ENCODE data around the gene CLDN22.

CLDN22 gene

DNA sequence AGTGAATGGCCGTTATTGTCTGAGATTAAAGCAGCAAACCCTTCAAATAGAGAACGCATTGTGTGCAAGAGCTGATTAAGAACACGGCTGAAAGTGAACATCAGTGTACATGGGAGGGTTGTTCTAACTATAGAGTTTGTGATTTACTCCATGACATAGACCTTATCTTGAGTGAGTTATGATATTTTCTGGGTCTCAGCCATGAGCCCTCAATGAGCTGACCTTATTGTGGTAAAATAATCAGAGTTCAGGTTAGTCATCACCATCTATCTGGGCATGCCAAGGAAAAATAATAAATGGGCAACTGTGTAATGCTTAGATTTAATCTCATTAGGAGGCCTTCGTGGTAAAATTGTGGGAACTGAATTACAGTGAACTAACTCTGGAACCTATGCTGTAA is 35.3 kb upstream of the CLDN22 start:
- H3K27ac ChIP-seq (ENCODE audit: low read length), result no peak overlapping the region
- no peak overlapping the region for H3K9ac ChIP-seq (ENCODE audit: low read depth, low read length)
- H3K36me3 ChIP-seq (ENCODE audit: insufficient read depth, low read depth, low read length), result no peaks in the 10 kb centered on the region
- no peaks in the 10 kb centered on the region for H3K27me3 ChIP-seq (ENCODE audit: insufficient read depth, low read length)
- H3K4me1 ChIP-seq (ENCODE audit: insufficient read depth, low read length), result no peaks in the 10 kb centered on the region
- H3K4me3 ChIP-seq (ENCODE audit: low read length), result no peak overlapping the region
- H3K9me3 ChIP-seq (ENCODE audit: insufficient read depth, low read depth, low read length), result no peaks in the 10 kb centered on the region

DNA sequence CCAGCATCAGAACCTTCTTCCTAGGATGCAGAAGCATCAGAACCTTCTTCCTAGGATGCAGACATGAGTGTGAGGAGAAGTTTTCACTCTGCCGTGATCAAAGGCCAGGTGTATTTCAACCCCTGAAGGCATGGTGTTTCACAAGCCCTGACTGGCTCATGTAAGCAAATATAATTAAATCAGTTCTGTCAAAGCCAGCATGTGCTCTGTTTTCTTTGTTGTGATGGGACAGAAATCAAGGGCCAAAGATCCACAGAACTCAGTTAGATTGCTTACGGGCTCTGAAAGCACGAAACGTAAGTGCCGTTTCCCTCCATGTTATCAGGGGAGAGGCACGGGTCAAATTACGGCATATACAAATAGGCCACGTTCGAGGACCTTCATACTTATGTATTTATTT is 34.1 kb upstream of the CLDN22 start:
- H3K9ac ChIP-seq (ENCODE audit: low read depth, low read length), result no peak overlapping the region
- H3K9me3 ChIP-seq (ENCODE audit: insufficient read depth, low read depth, low read length), result no peaks in the 10 kb centered on the region
- no peak overlapping the region for H3K4me3 ChIP-seq (ENCODE audit: low read length)
- H3K27me3 ChIP-seq (ENCODE audit: insufficient read depth, low read length), result no peaks in the 10 kb centered on the region
- H3K4me1 ChIP-seq (ENCODE audit: insufficient read depth, low read length), result no peaks in the 10 kb centered on the region
- no peaks in the 10 kb centered on the region for H3K36me3 ChIP-seq (ENCODE audit: insufficient read depth, low read depth, low read length)
- H3K27ac ChIP-seq (ENCODE audit: low read length), result no peak overlapping the region

DNA sequence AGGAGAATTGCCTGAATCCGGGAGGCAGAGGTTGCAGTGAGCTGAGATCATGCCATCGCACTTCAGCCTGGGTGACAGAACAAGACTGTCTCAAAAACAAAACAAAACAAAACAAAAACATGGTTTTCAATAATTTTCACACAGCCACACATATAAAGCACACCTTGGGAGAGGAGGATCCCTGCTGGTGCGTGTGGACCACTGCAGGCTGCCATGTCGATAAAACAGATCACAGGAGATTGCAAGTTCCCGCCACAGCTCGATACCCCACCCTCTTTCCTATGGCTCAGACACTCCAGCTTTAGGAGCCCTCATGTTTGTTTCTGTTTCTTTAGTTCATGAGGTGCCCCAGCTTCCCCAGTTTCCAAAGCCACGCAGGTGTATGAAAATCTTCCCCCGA is 33.5 kb upstream of the CLDN22 start:
- Histone ChIP-seq H3K4me3 (ENCODE audit: low read length) (no peak overlapping the region), H3K9me3 (ENCODE audit: insufficient read depth, low read depth, low read length) (no peaks in the 10 kb centered on the region), H3K36me3 (ENCODE audit: insufficient read depth, low read depth, low read length) (no peaks in the 10 kb centered on the region), H3K4me1 (ENCODE audit: insufficient read depth, low read length) (no peaks in the 10 kb centered on the region), H3K9ac (ENCODE audit: low read depth, low read length) (no peak overlapping the region), H3K27ac (ENCODE audit: low read length) (no peak overlapping the region), H3K27me3 (ENCODE audit: insufficient read depth, low read length) (no peaks in the 10 kb centered on the region)

DNA sequence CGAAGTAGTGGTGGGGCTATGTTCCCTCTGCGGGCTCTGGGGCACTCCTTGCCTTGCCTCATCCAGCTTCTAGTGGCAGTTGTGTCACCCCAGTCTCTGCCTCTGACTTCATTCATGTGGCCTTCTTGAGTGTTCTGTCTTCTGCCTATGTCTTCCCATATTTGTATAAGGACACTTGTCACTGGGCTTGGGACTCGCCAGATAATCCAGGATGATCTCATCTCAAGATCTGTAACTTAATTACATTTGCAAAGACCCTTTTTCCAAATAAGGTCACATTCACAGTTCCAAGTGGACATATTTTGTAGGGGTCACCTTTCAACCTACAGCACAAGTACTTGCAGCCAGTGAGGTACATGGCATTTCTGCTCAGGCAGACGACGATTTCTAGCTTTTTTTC is 32.5 kb upstream of the CLDN22 start:
- H3K27me3 ChIP-seq (ENCODE audit: insufficient read depth, low read length), result no peaks in the 10 kb centered on the region
- H3K36me3 ChIP-seq (ENCODE audit: insufficient read depth, low read depth, low read length), result no peaks in the 10 kb centered on the region
- H3K4me1 ChIP-seq (ENCODE audit: insufficient read depth, low read length), result no peaks in the 10 kb centered on the region
- no peak overlapping the region for H3K4me3 ChIP-seq (ENCODE audit: low read length)
- H3K27ac ChIP-seq (ENCODE audit: low read length), result no peak overlapping the region
- no peaks in the 10 kb centered on the region for H3K9me3 ChIP-seq (ENCODE audit: insufficient read depth, low read depth, low read length)
- no peak overlapping the region for H3K9ac ChIP-seq (ENCODE audit: low read depth, low read length)

DNA sequence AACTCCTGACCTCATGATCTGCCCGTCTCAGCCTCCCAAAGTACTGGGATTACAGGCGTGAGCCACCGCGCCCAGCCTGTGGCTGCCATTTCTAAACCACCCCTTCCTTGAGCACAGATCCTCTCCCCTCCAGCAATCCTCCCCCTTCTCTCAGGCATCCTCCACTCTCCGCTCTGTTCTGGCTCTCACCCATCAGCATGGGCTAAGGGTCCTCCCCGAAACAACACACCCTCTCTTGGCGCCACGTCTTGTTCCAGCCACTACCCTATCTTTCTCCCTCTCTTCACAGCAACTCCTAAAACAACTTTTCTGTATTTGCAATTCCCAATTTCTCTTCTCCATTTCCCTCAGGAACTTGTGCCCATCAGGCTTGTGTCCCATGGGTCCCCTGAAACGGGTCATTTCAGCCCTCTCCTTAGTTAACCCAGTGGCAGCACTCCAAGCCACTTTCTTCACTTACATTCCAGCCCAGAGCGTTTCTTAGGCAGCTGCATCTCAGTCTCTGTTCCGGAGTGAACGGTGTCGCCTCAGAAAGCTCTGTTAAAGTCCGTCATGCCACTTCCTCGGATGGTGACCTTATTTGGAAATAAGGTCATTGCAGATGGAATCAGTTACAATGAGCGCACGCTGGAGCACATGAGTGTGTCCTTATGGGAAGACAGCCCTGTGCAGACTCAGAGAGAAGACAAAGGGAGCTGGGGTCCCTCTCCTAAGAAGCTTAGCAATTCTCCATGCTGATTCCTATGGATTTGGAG is 30.4 kb upstream of the CLDN22 start:
- Histone ChIP-seq H3K9ac (ENCODE audit: low read depth, low read length) (no peak overlapping the region), H3K27me3 (ENCODE audit: insufficient read depth, low read length) (no peaks in the 10 kb centered on the region), H3K36me3 (ENCODE audit: insufficient read depth, low read depth, low read length) (no peaks in the 10 kb centered on the region), H3K9me3 (ENCODE audit: insufficient read depth, low read depth, low read length) (no peaks in the 10 kb centered on the region), H3K4me3 (ENCODE audit: low read length) (no peak overlapping the region), H3K4me1 (ENCODE audit: insufficient read depth, low read length) (no peaks in the 10 kb centered on the region), H3K27ac (ENCODE audit: low read length) (no peak overlapping the region)

DNA sequence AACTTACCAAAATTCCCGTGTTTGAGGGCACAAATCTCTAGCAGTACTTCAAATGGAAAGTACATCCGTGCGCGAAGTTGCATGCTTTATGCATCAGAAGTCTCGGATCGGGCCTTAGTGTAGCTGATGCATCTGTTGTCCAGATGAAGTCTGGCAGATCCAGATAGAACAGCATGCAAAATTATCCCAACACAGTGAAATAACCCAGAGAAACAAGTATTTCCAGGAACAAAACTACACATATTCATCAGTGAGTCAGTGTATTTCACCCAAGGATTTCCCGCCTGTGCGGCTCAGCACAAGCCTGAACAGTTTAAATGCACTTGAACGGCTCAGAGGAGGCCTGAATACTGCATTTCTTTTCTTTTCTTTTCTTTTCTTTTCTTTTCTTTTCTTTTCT is 29.6 kb upstream of the CLDN22 start:
- no peaks in the 10 kb centered on the region for H3K4me1 ChIP-seq (ENCODE audit: insufficient read depth, low read length)
- no peak overlapping the region for H3K27ac ChIP-seq (ENCODE audit: low read length)
- no peak overlapping the region for H3K9ac ChIP-seq (ENCODE audit: low read depth, low read length)
- no peak overlapping the region for H3K4me3 ChIP-seq (ENCODE audit: low read length)
- no peaks in the 10 kb centered on the region for H3K27me3 ChIP-seq (ENCODE audit: insufficient read depth, low read length)
- H3K9me3 ChIP-seq (ENCODE audit: insufficient read depth, low read depth, low read length), result no peaks in the 10 kb centered on the region
- no peaks in the 10 kb centered on the region for H3K36me3 ChIP-seq (ENCODE audit: insufficient read depth, low read depth, low read length)

DNA sequence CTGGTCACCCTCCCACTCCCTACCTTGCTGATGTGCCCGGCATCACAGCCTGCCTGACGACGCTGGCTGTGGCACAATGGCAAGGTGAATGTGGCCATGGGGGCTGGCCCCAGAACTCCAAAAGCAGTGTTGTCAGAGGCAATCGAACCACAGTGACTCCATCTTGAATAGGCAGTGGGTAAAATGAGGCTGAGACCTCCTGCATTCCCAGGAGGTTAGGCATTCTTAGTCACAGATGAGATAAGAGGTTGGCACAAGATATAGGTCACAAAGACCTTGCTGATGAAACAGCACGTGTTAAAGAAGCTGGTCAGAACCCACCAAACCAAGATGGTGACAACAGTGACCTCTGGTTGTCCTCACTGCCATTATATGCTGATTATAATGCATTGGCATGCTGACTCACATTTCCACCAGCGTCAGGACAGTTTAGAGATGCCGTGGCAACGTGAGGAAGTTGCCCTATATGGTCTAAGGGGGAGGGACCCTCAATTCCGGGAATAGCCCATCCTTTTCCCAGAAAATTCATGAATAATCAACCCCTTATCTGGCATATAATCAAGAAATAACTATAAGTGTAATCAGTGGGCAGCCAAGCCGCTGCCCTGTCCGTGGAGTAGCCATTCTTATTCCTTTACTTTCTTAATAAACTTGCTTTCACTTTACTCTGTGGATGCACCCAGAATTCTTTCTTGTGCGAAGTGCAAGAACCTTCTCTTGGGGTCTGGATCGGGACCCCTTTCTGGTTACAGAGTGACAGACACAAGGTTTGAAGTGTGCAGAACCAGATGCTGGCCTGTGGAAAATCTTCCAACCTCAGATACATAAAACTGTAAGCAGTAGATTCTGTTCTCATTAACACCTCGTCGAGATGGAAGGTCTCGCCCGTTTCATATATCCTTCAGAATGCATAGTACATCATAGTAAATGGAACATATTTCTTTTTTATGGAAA is 28.9 kb upstream of the CLDN22 start:
- no peaks in the 10 kb centered on the region for H3K36me3 ChIP-seq (ENCODE audit: insufficient read depth, low read depth, low read length)
- H3K4me1 ChIP-seq (ENCODE audit: insufficient read depth, low read length), result no peaks in the 10 kb centered on the region
- H3K9ac ChIP-seq (ENCODE audit: low read depth, low read length), result no peak overlapping the region
- no peaks in the 10 kb centered on the region for H3K9me3 ChIP-seq (ENCODE audit: insufficient read depth, low read depth, low read length)
- H3K27me3 ChIP-seq (ENCODE audit: insufficient read depth, low read length), result no peaks in the 10 kb centered on the region
- H3K27ac ChIP-seq (ENCODE audit: low read length), result no peak overlapping the region
- H3K4me3 ChIP-seq (ENCODE audit: low read length), result no peak overlapping the region

DNA sequence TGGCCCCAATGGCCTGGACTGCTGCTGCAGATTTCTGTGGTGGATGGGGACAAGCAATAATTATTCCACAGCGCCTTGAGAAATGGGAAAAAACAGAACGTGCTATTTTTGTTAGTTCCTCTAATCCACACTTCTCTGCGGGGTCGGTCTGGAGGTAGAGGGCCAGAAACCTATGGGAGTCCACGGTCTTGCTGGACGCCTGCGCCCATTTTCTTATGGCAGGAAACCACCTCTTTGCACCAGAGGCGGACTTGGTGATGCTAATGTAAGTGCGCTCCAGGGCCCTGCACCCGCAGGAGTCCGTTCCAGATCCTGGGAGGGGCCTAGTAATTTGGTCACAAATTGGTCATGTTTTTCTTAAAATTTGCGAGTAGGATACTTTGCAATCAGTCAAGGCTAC is 28.1 kb upstream of the CLDN22 start:
- no peak overlapping the region for H3K4me3 ChIP-seq (ENCODE audit: low read length)
- no peaks in the 10 kb centered on the region for H3K9me3 ChIP-seq (ENCODE audit: insufficient read depth, low read depth, low read length)
- H3K27me3 ChIP-seq (ENCODE audit: insufficient read depth, low read length), result no peaks in the 10 kb centered on the region
- H3K27ac ChIP-seq (ENCODE audit: low read length), result no peak overlapping the region
- H3K9ac ChIP-seq (ENCODE audit: low read depth, low read length), result no peak overlapping the region
- no peaks in the 10 kb centered on the region for H3K4me1 ChIP-seq (ENCODE audit: insufficient read depth, low read length)
- no peaks in the 10 kb centered on the region for H3K36me3 ChIP-seq (ENCODE audit: insufficient read depth, low read depth, low read length)

DNA sequence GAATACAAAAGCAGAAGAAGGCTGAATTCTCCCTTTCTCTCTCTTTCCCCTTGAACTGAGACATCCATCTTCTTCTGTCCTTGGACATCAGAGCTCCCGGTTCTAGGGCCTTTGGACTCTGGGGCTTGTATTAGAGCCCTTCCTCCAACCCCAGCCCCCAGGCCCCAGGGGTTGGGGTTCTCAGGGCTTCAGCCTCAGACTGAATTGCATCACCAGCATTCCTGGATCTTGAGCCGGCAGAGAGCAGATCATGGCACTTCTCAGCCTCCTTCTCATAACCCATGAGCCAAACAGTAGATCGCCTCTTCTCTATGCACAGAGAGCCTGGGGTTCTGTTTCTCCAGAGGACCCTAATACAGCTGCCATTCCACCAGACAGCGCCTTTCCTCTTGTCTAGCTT is 27.5 kb upstream of the CLDN22 start:
- Histone ChIP-seq H3K27me3 (ENCODE audit: insufficient read depth, low read length) (no peaks in the 10 kb centered on the region), H3K4me1 (ENCODE audit: insufficient read depth, low read length) (no peaks in the 10 kb centered on the region), H3K36me3 (ENCODE audit: insufficient read depth, low read depth, low read length) (no peaks in the 10 kb centered on the region), H3K4me3 (ENCODE audit: low read length) (no peak overlapping the region), H3K9ac (ENCODE audit: low read depth, low read length) (no peak overlapping the region), H3K9me3 (ENCODE audit: insufficient read depth, low read depth, low read length) (no peaks in the 10 kb centered on the region), H3K27ac (ENCODE audit: low read length) (no peak overlapping the region)

DNA sequence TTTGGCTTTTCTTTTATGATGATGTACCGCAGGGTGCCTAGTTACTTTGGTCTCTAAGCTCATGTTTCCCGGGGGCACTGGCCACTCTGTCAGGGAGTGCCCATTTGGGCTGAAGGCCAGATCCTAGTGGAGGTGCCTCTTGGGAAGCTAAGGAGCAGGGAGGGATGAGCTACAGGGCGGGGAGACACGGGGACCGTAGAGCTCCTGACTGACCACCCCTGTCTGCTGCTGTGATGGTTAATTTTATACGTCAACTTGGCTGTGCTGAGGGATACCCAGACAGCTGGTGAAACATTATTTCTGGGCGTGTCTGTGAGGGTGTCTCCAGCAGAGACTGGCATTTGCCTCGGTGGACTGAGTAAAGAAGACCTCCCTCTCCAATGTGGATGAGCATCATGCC is 27.1 kb upstream of the CLDN22 start:
- Histone ChIP-seq H3K4me1 (ENCODE audit: insufficient read depth, low read length) (no peaks in the 10 kb centered on the region), H3K4me3 (ENCODE audit: low read length) (no peak overlapping the region), H3K27ac (ENCODE audit: low read length) (no peak overlapping the region), H3K27me3 (ENCODE audit: insufficient read depth, low read length) (no peaks in the 10 kb centered on the region), H3K9me3 (ENCODE audit: insufficient read depth, low read depth, low read length) (no peaks in the 10 kb centered on the region), H3K9ac (ENCODE audit: low read depth, low read length) (no peak overlapping the region), H3K36me3 (ENCODE audit: insufficient read depth, low read depth, low read length) (no peaks in the 10 kb centered on the region)

DNA sequence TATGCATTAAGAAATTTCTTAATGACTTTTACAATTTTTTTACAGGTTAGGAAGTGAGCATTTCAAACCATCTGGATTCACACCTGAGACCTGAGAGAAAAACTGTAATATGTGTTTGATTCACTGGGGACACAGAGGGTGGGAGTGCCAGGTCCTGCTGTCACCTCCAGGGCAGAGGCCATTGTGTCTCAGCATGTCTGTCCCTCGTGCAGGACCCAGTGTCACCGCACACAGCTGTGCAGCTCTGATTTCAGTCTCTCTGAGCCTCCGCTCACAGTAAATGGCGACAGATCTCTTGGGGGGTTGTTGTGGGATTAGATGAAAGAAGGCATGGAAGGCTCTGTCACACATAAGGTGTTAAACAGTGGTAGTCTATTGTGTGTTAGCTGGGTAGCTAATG is 25.2 kb upstream of the CLDN22 start:
- no peak overlapping the region for H3K27ac ChIP-seq (ENCODE audit: low read length)

More for the DNA sequence above, 25.2 kb upstream of the CLDN22 start:
- H3K9me3 ChIP-seq (ENCODE audit: insufficient read depth, low read depth, low read length), result no peaks in the 10 kb centered on the region
- no peak overlapping the region for H3K4me3 ChIP-seq (ENCODE audit: low read length)
- H3K4me1 ChIP-seq (ENCODE audit: insufficient read depth, low read length), result no peaks in the 10 kb centered on the region
- no peaks in the 10 kb centered on the region for H3K36me3 ChIP-seq (ENCODE audit: insufficient read depth, low read depth, low read length)
- H3K27me3 ChIP-seq (ENCODE audit: insufficient read depth, low read length), result no peaks in the 10 kb centered on the region
- no peak overlapping the region for H3K9ac ChIP-seq (ENCODE audit: low read depth, low read length)

Data from iPS-20b (cell line).